B cell (primary cell): Measurements from ENCODE around the gene RCAN3. TPM values are rescaled to one million over a fixed set of nuclear protein-coding genes. Genes with fewer than 3 reads are reported as not detected.

Source experiments
- ATAC-seq: fragments of 200-7000 bp; cut with Tn5 transposase; one replicate; pipeline ENCODE4 v1.10.0; 2021; ENCODE audit warnings: low read depth, mild to moderate bottlenecking, moderate number of reproducible peaks, moderate library complexity
- CTCF ChIA-PET: fragments of 350-600 bp; sonication (Branson Sonifier 250); formaldehyde crosslinking; loops from one replicate; lab custom pipeline; 2021; ENCODE audit warnings: antibody characterized with exemption, inconsistent platforms; lab: Charles Lee
- POLR2A ChIA-PET: fragments of 350-600 bp; sonication (Branson Sonifier 250); formaldehyde crosslinking; loops from one replicate; lab custom pipeline; 2021; ENCODE audit warnings: antibody characterized with exemption; lab: Charles Lee
- DNase-seq: peaks from one replicate; pipeline ENCODE4 v3.0.0; 2013
- H2AFZ ChIP-seq: 2 replicates; pipeline ENCODE4 v1.6.1; 2012; ENCODE audit warnings: mild to moderate bottlenecking, low read depth, low read length; ENCODE audit not compliant: insufficient read depth, poor library complexity, severe bottlenecking
- H3K27ac ChIP-seq, 2 donors: 1 replicate in 1 of 2; 2 replicates in 1 of 2; pipeline ENCODE4 v1.5.1; 2012 to 2013; ENCODE audit warnings: low read length in 2 of 2, mild to moderate bottlenecking in 2 of 2, moderate library complexity in 1 of 2
- H3K27me3 ChIP-seq, 4 experiments: fragments of 200-600 bp in 1 of 4; sonication (generic) in 1 of 4; replicated peaks in 1 of 4; 1 replicate in 2 of 4; 2 replicates in 2 of 4; pipeline versions ENCODE4 v1.6.1 to v1.7.0; 2013 to 2016; ENCODE audit warnings: low read length in 3 of 4, mild to moderate bottlenecking in 2 of 4, mixed read lengths in 1 of 4, moderate library complexity in 1 of 4; ENCODE audit not compliant: insufficient read depth in 4 of 4, control insufficient read depth in 3 of 4; ENCODE audit errors: control extremely low read depth in 1 of 4
- H3K36me3 ChIP-seq, 2 experiments: replicated peaks in 1 of 2; 1 replicate in 1 of 2; 2 replicates in 1 of 2; pipeline versions ENCODE4 v1.6.1 to v1.7.1; 2013; ENCODE audit warnings: low read length in 1 of 2; ENCODE audit not compliant: insufficient read depth in 2 of 2, control insufficient read depth in 1 of 2; ENCODE audit errors: control extremely low read depth in 1 of 2, extremely low read depth in 1 of 2
- H3K4me1 ChIP-seq, 2 donors: fragments of 200-600 bp in 1 of 2; sonication (generic) in 1 of 2; 1 replicate in 1 of 2; 2 replicates in 1 of 2; pipeline versions ENCODE4 v1.5.1 to v1.6.1; 2013 to 2017; ENCODE audit warnings: low read length in 2 of 2; ENCODE audit not compliant: control insufficient read depth in 2 of 2, insufficient read depth in 2 of 2
- H3K4me2 ChIP-seq: replicated peaks from 2 replicates; pipeline ENCODE3; 2012; ENCODE audit warnings: mild to moderate bottlenecking, low read depth, low read length; ENCODE audit not compliant: poor library complexity, severe bottlenecking
- H3K4me3 ChIP-seq, 5 experiments: fragments of 200-600 bp in 1 of 5; sonication (generic) in 1 of 5; 1 replicate in 3 of 5; 2 replicates in 2 of 5; pipeline versions ENCODE4 v1.5.1 to v1.7.0; 2011 to 2016; ENCODE audit warnings: low read length in 4 of 5, mild to moderate bottlenecking in 4 of 5, low read depth in 2 of 5, control low read depth in 1 of 5, moderate library complexity in 1 of 5; ENCODE audit not compliant: insufficient read depth in 1 of 5; ENCODE audit errors: control extremely low read depth in 1 of 5, extremely low read depth in 1 of 5
- H3K79me2 ChIP-seq: fragments of 200-600 bp; sonication (generic); one replicate; pipeline ENCODE4 v1.6.0; 2016; ENCODE audit warnings: low read length; ENCODE audit not compliant: control insufficient read depth, insufficient read depth
- H3K9ac ChIP-seq: fragments of 200-600 bp; sonication (generic); 2 replicates; pipeline ENCODE4 v1.6.1; 2017; ENCODE audit warnings: mild to moderate bottlenecking, low read length, moderate library complexity
- H3K9me3 ChIP-seq, 3 donors: one replicate each; pipeline versions ENCODE4 v1.6.1 to v1.7.1; 2013; ENCODE audit warnings: low read length in 2 of 3; ENCODE audit not compliant: control insufficient read depth in 2 of 3, insufficient read depth in 1 of 3; ENCODE audit errors: control extremely low read depth in 1 of 3
- H4K20me1 ChIP-seq: 2 replicates; pipeline ENCODE4 v1.6.0; 2012; ENCODE audit warnings: mild to moderate bottlenecking, low read length; ENCODE audit not compliant: insufficient read depth, control insufficient read depth, poor library complexity, severe bottlenecking
- H3K27ac Mint-ChIP-seq: one replicate; pipeline ENCODE4 v1.8.0; 2021; ENCODE audit warnings: mixed read lengths
- H3K27me3 Mint-ChIP-seq: one replicate; pipeline ENCODE4 v1.8.0; 2021; ENCODE audit warnings: mixed read lengths
- H3K4me1 Mint-ChIP-seq: one replicate; pipeline ENCODE4 v1.8.0; 2021; ENCODE audit warnings: mixed read lengths
- H3K4me3 Mint-ChIP-seq: one replicate; pipeline ENCODE4 v1.8.0; 2021; ENCODE audit warnings: mixed read lengths
- H3K9me3 Mint-ChIP-seq: one replicate; pipeline ENCODE4 v1.8.0; 2022; ENCODE audit warnings: mixed read lengths; ENCODE audit not compliant: insufficient read depth
- EZH2 ChIP-seq: IDR thresholded peaks from 2 replicates; pipeline ENCODE4 v1.6.1; 2012; ENCODE audit warnings: borderline replicate concordance, low read depth, mild to moderate bottlenecking, moderate library complexity, low read length; ENCODE audit not compliant: insufficient read depth, poor library complexity, severe bottlenecking
- WGBS: methylation state at CpG from one replicate; pipeline ENCODE4 v1.1.5; 2013; ENCODE audit warnings: missing lambda C conversion rate; ENCODE audit not compliant: insufficient coverage; 5-methylcytosine and 5-hydroxymethylcytosine counted together
- intact Hi-C: fragments of 100-400 bp; cut with micrococcal nuclease; formaldehyde crosslinking; loops from one replicate; pipeline ENCODE4 v1.10.0; 2022
- polyA plus RNA-seq: library from polyadenylated mRNA; depleted of rRNA; stranded (reverse); fragments of >200 nt; gene quantifications from 2 replicates; pipeline ENCODE4 v1.2.3, GENCODE V29; 2012
- total RNA-seq, 2 donors: library from RNA; stranded (reverse); fragments of 120-200 nt in 1 of 2; gene quantifications; 1 replicate in 1 of 2; 2 replicates in 1 of 2; pipeline versions ENCODE4 v1.2.3 to v1.2.4, GENCODE V29; 2013 to 2022
- TF ChIP-seq, protein P1 (sequence below): fragments of 200-600 bp; IDR thresholded peaks from one replicate; pipeline ENCODE4 v1.8.0; 2022; ENCODE audit warnings: antibody characterized with exemption, mild to moderate bottlenecking

Gene RCAN3
- total and polyA plus RNA-seq, 2 donors (not counting 1 experiment from before 2014, with no cell fraction given) = 19.3 to 37.3 TPM

- H3K9me3 Mint-ChIP-seq = no peaks in the 10 kb centered on the region
- WGBS = 0% methylated on average over 2 of the region's 2 CpGs
- DNase-seq = peak; percentile 71
- H3K4me1 Mint-ChIP-seq = peaks cover 27% of the 10 kb centered on the region
- peak overlapping the region; percentile 82 for H2AFZ ChIP-seq
- peak overlapping the region; percentile 52 to 75 for H3K27ac ChIP-seq
- H3K4me3 Mint-ChIP-seq = peak overlapping the region; percentile 75
- intact Hi-C loops = loop anchor here (2.0 to 10.0 kb wide), 2 partner anchors 22 to 54 kb away; partner anchors contain the start of gene RCAN3
- H3K27ac Mint-ChIP-seq = peak overlapping the region; percentile 92
- H3K27me3 ChIP-seq = no peaks in the 10 kb centered on the region
- no peaks in the 10 kb centered on the region for H4K20me1 ChIP-seq
- H3K4me2 ChIP-seq = peak overlapping the region; percentile 65
- peak; percentile 90 for ATAC-seq
- no peaks in the 10 kb centered on the region for H3K9me3 ChIP-seq
- ChIA-PET POLR2A (interaction anchor here (1.3 kb wide), 1 partner anchor 22 kb away, joined by 5 read pairs; the partner anchor contains the start of gene RCAN3), CTCF (interaction anchor here (0.6 to 1.9 kb wide), 9 partner anchors 11 to 207 kb away, joined by 3 to 11 read pairs (median 4); partner anchors contain the start of genes NIPAL3 and RCAN3)
- H3K9ac ChIP-seq = peak overlapping the region; percentile 49
- peaks cover 17 to 22% of the 10 kb centered on the region in 2 donors for H3K4me1 ChIP-seq
- TF ChIP-seq EZH2 = no peak
- TF ChIP-seq, protein P1, sequence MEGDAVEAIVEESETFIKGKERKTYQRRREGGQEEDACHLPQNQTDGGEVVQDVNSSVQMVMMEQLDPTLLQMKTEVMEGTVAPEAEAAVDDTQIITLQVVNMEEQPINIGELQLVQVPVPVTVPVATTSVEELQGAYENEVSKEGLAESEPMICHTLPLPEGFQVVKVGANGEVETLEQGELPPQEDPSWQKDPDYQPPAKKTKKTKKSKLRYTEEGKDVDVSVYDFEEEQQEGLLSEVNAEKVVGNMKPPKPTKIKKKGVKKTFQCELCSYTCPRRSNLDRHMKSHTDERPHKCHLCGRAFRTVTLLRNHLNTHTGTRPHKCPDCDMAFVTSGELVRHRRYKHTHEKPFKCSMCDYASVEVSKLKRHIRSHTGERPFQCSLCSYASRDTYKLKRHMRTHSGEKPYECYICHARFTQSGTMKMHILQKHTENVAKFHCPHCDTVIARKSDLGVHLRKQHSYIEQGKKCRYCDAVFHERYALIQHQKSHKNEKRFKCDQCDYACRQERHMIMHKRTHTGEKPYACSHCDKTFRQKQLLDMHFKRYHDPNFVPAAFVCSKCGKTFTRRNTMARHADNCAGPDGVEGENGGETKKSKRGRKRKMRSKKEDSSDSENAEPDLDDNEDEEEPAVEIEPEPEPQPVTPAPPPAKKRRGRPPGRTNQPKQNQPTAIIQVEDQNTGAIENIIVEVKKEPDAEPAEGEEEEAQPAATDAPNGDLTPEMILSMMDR = no peak
- peak overlapping the region in 1 of 5 experiments; percentile 59 for H3K4me3 ChIP-seq
- no peaks in the 10 kb centered on the region for H3K79me2 ChIP-seq
- no peaks in the 10 kb centered on the region for H3K36me3 ChIP-seq
- H3K27me3 Mint-ChIP-seq = no peaks in the 10 kb centered on the region
Measured at GRCh38 chr1:24481101-24481500, 21.5 kb upstream of the RCAN3 start.

GRCh38 chr1:24481843-24482610, 20.6 kb upstream of the RCAN3 start:
- 96% methylated on average over 13 of the region's 16 CpGs for WGBS
- TF ChIP-seq, protein P1 = no peak
- no peak for TF ChIP-seq EZH2
- H3K27ac ChIP-seq = peak overlapping the region; percentile 41 to 75
- no peaks in the 10 kb centered on the region for H3K9me3 ChIP-seq
- peaks cover 33% of the 10 kb centered on the region for H3K4me1 Mint-ChIP-seq
- H4K20me1 ChIP-seq = no peaks in the 10 kb centered on the region
- intact Hi-C loops = loop anchor here (2.0 to 10.0 kb wide), 2 partner anchors 21 to 53 kb away; partner anchors contain the start of gene RCAN3
- no peaks in the 10 kb centered on the region for H3K79me2 ChIP-seq
- H3K36me3 ChIP-seq = no peaks in the 10 kb centered on the region
- POLR2A ChIA-PET = interaction anchor here (0.6 to 1.3 kb wide), 2 partner anchors 21 to 44 kb away, joined by 3 to 5 read pairs; partner anchors contain the start of gene RCAN3
- CTCF ChIA-PET = interaction anchor here (0.7 to 1.9 kb wide), 5 partner anchors 11 to 105 kb away, joined by 3 to 11 read pairs (median 6); partner anchors contain the start of gene RCAN3
- H3K27me3 ChIP-seq = no peaks in the 10 kb centered on the region
- no peaks in the 10 kb centered on the region for H3K9me3 Mint-ChIP-seq
- H3K27ac Mint-ChIP-seq = peak overlapping the region; percentile 92
- H3K4me3 ChIP-seq = peak overlapping the region in 1 of 5 experiments; percentile 59
- peak overlapping the region; percentile 49 for H3K9ac ChIP-seq
- DNase-seq = no peak
- peak; percentile 32 for ATAC-seq
- peak overlapping the region; percentile 65 for H3K4me2 ChIP-seq
- H3K27me3 Mint-ChIP-seq = no peaks in the 10 kb centered on the region
- peaks cover 17 to 26% of the 10 kb centered on the region in 2 donors for H3K4me1 ChIP-seq
- peak overlapping the region; percentile 75 for H3K4me3 Mint-ChIP-seq
- peak overlapping the region; percentile 82 for H2AFZ ChIP-seq
